GM23248 (cell line): Measurements from ENCODE around the gene KCNQ1OT1.

Experiments
- EZH2 ChIP-seq: fragments of 200-600 bp; sonication (generic); IDR thresholded peaks from 2 replicates; pipeline ENCODE4 v1.6.1; 2018; ENCODE audit warnings: antibody characterized with exemption, mild to moderate bottlenecking; ENCODE audit not compliant: insufficient read depth, poor library complexity, severe bottlenecking
- EZH2phosphoT487 ChIP-seq: fragments of 200-600 bp; sonication (generic); IDR thresholded peaks from 2 replicates; pipeline ENCODE4 v1.6.1; 2018; ENCODE audit warnings: antibody characterized with exemption, moderate library complexity, mild to moderate bottlenecking, low read depth; ENCODE audit not compliant: insufficient read depth

DNA sequence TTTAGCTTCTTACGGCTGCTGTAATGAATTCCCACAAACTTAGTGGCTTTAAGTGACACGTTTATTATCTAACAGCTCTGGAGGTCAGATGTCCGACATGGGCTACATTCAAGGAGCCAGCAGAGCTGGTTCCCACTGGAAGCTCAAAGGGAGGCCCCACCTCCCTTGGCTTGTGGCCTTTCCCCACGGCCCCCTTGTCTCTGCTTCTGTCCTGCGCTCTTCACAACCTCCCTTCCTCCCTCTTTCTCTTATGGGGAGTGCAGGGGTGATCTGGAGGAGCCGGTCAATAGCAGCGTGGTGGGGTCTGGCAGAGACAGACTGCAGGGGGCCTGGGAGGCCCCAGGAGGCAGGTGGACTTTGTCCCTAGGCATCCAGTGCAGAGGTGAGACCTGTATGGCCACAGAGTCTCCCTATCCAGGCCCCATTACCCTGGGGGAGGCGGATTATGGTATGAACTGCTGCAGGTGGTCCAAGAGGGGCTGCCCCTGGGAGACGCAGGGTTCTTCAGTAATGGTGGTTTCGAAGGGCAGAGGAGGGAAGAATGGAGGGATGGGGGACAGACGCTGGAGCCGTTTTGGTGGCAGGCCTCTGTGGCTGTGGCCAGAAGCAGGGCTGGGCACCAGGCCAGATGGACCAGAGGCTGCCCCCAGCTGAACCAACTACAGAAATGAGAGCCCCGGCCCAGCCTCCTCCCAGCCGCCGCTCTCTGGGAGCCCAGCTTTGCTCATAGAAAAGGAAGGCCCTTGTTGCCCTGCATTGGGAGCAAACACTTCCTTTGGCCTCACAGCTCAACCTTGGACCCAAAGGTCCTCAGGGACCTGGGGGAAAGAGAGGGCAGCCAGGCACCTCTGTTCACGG lies 30.7 kb upstream of the KCNQ1OT1 start:
- TF ChIP-seq EZH2 (no peak), EZH2phosphoT487 (no peak)
